ENCODE data around the gene YPEL1. TPM values are rescaled to one million over a fixed set of nuclear protein-coding genes. Genes with fewer than 3 reads are reported as not detected.

Gene YPEL1
- total and polyA plus RNA-seq, 2 of the 13 experiments (the other 11 are each of a cell fraction or from before 2014, with no cell fraction given) = 0.33 to 2.5 TPM

DNA sequence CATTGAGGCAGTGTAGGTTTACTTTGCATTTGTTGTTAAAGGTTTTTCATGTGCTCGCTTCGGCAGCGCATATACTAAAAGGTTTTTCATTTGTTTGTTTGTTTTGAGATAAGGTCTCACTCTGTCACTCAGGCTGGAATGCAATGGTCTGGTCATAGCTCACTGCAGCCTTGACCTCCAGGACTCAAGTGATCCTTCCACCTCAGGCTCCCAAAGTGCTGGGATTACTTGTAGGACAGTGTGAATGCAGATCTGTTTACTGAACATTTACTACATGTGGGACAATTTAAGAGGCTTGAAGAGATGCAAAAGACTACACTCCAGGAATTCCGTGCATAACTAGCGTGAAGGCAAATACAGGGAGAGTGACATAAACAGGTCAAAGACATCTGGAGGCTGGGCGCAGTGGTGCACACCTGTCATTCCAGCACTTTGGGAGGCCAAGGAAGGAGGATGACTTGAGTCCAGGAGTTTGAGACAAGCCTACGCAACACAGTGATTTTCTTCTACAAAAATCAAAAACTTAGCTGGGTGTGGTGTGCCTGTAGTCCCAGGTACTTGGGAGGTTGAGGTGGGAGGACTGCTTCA is 34.1 kb downstream of the YPEL1 start (continued):
- TF ChIP-seq, protein P1, sequence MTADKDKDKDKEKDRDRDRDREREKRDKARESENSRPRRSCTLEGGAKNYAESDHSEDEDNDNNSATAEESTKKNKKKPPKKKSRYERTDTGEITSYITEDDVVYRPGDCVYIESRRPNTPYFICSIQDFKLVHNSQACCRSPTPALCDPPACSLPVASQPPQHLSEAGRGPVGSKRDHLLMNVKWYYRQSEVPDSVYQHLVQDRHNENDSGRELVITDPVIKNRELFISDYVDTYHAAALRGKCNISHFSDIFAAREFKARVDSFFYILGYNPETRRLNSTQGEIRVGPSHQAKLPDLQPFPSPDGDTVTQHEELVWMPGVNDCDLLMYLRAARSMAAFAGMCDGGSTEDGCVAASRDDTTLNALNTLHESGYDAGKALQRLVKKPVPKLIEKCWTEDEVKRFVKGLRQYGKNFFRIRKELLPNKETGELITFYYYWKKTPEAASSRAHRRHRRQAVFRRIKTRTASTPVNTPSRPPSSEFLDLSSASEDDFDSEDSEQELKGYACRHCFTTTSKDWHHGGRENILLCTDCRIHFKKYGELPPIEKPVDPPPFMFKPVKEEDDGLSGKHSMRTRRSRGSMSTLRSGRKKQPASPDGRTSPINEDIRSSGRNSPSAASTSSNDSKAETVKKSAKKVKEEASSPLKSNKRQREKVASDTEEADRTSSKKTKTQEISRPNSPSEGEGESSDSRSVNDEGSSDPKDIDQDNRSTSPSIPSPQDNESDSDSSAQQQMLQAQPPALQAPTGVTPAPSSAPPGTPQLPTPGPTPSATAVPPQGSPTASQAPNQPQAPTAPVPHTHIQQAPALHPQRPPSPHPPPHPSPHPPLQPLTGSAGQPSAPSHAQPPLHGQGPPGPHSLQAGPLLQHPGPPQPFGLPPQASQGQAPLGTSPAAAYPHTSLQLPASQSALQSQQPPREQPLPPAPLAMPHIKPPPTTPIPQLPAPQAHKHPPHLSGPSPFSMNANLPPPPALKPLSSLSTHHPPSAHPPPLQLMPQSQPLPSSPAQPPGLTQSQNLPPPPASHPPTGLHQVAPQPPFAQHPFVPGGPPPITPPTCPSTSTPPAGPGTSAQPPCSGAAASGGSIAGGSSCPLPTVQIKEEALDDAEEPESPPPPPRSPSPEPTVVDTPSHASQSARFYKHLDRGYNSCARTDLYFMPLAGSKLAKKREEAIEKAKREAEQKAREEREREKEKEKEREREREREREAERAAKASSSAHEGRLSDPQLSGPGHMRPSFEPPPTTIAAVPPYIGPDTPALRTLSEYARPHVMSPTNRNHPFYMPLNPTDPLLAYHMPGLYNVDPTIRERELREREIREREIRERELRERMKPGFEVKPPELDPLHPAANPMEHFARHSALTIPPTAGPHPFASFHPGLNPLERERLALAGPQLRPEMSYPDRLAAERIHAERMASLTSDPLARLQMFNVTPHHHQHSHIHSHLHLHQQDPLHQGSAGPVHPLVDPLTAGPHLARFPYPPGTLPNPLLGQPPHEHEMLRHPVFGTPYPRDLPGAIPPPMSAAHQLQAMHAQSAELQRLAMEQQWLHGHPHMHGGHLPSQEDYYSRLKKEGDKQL (CRISPR knock-in tag; IDR thresholded peaks at IDR 0.05; ENCODE audit: low read depth) = peak; percentile 62
- TF ChIP-seq BRCA1 (CRISPR knock-in tag; IDR thresholded peaks at IDR 0.05) = 0 out of 2 replicates have a peak, but pooled peaks have one; percentile 21
- peak; percentile 56 for TF ChIP-seq NCOA2 (CRISPR knock-in tag; IDR thresholded peaks at IDR 0.05)
- TF ChIP-seq, protein P2, sequence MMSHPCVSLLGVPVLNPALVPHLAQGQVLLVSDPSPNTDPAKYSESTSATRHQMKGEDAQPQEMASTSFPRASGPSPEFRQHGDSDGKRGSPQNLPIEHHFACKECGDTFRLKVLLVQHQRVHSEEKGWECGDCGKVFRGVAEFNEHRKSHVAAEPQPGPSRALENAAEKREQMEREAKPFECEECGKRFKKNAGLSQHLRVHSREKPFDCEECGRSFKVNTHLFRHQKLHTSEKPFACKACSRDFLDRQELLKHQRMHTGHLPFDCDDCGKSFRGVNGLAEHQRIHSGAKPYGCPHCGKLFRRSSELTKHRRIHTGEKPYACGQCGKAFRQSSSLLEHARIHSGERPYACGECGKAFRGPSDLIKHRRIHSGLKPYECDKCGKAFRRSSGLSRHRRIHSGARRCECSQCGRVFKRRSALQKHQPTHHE (CRISPR knock-in tag; IDR thresholded peaks at IDR 0.05; ENCODE audit: borderline replicate concordance) = no peak
- no peak for TF ChIP-seq ZNF788 (CRISPR knock-in tag; IDR thresholded peaks at IDR 0.05; ENCODE audit: borderline replicate concordance)
- peak; percentile 83 for TF ChIP-seq ZNF605 (CRISPR knock-in tag; IDR thresholded peaks at IDR 0.05)
- peak; percentile 66 for TF ChIP-seq MED1 (CRISPR knock-in tag; IDR thresholded peaks at IDR 0.05)
- TF ChIP-seq, protein P3, sequence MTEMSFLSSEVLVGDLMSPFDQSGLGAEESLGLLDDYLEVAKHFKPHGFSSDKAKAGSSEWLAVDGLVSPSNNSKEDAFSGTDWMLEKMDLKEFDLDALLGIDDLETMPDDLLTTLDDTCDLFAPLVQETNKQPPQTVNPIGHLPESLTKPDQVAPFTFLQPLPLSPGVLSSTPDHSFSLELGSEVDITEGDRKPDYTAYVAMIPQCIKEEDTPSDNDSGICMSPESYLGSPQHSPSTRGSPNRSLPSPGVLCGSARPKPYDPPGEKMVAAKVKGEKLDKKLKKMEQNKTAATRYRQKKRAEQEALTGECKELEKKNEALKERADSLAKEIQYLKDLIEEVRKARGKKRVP (CRISPR knock-in tag; IDR thresholded peaks at IDR 0.05) = peak in 1 of 2 experiments; percentile 55; a peak in 1 of 4 replicates
- 0 out of 2 replicates have a peak, but pooled peaks have one; percentile 20 for TF ChIP-seq SMAD3 (CRISPR knock-in tag; IDR thresholded peaks at IDR 0.05)
- peak; percentile 71 for TF ChIP-seq PITX1 (CRISPR knock-in tag; IDR thresholded peaks at IDR 0.05)
- 0 out of 2 replicates have a peak, but pooled peaks have one; percentile 35 for TF ChIP-seq ZFP36L1 (CRISPR knock-in tag; IDR thresholded peaks at IDR 0.05)
- TF ChIP-seq HHEX (CRISPR knock-in tag; IDR thresholded peaks at IDR 0.05) = peak; percentile 61; the same call in 1 of the 2 replicates
- TF ChIP-seq THAP11 (CRISPR knock-in tag; IDR thresholded peaks at IDR 0.05) = 0 out of 2 replicates have a peak, but pooled peaks have one; percentile 16
- TF ChIP-seq LCORL (IDR thresholded peaks at IDR 0.05) = no peak
- TF ChIP-seq LCORL (CRISPR knock-in tag; IDR thresholded peaks at IDR 0.05) = peak; percentile 63; the same call in 1 of the 2 replicates
- TF ChIP-seq, protein P4, sequence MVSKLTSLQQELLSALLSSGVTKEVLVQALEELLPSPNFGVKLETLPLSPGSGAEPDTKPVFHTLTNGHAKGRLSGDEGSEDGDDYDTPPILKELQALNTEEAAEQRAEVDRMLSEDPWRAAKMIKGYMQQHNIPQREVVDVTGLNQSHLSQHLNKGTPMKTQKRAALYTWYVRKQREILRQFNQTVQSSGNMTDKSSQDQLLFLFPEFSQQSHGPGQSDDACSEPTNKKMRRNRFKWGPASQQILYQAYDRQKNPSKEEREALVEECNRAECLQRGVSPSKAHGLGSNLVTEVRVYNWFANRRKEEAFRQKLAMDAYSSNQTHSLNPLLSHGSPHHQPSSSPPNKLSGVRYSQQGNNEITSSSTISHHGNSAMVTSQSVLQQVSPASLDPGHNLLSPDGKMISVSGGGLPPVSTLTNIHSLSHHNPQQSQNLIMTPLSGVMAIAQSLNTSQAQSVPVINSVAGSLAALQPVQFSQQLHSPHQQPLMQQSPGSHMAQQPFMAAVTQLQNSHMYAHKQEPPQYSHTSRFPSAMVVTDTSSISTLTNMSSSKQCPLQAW (CRISPR knock-in tag; IDR thresholded peaks at IDR 0.05) = peak; percentile 68
- TF ChIP-seq, protein P5, sequence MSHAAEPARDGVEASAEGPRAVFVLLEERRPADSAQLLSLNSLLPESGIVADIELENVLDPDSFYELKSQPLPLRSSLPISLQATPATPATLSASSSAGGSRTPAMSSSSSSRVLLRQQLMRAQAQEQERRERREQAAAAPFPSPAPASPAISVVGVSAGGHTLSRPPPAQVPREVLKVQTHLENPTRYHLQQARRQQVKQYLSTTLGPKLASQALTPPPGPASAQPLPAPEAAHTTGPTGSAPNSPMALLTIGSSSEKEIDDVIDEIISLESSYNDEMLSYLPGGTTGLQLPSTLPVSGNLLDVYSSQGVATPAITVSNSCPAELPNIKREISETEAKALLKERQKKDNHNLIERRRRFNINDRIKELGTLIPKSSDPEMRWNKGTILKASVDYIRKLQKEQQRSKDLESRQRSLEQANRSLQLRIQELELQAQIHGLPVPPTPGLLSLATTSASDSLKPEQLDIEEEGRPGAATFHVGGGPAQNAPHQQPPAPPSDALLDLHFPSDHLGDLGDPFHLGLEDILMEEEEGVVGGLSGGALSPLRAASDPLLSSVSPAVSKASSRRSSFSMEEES (CRISPR knock-in tag; IDR thresholded peaks at IDR 0.05) = peak; percentile 56; the same call in 1 of the 2 replicates
- TF ChIP-seq ZNF556 (CRISPR knock-in tag; IDR thresholded peaks at IDR 0.05; ENCODE audit: borderline replicate concordance) = no peak
- 0 out of 2 replicates have a peak, but pooled peaks have one; percentile 32 for TF ChIP-seq ZFX (CRISPR knock-in tag; IDR thresholded peaks at IDR 0.05; ENCODE audit: low read depth)

Data from HepG2 (cell line).